ENCODE data around the gene DLEC1. TPM values are rescaled to one million over a fixed set of nuclear protein-coding genes. Genes with fewer than 3 reads are reported as not detected.

The DLEC1 gene
- total RNA-seq, 4 donors from 2014 or later: 1.5 to 2.8 (median 1.9) TPM; not detected in 1

DNA sequence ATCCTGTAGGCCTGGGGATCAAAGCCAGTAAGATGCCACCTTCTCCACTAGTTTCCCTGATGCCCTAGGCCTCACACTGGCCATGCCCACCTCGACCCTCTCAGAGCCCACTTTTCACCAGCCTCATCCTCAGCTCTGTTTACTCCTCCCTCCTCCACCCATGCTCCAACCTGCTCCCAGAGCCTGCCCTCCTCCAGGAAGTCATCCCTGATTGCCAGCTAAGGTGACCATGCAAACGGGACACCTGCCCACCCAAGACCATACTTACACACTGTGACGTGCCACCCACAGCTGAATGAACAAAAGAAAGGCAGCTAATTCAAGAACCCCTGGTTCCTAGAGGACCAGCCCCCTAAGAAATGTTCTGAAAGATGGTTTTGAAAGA, 18.7 kb upstream of the DLEC1 start:
- no peak for TF ChIP-seq POLR2A (IDR thresholded peaks at IDR 0.05)
- TF ChIP-seq, protein P1, sequence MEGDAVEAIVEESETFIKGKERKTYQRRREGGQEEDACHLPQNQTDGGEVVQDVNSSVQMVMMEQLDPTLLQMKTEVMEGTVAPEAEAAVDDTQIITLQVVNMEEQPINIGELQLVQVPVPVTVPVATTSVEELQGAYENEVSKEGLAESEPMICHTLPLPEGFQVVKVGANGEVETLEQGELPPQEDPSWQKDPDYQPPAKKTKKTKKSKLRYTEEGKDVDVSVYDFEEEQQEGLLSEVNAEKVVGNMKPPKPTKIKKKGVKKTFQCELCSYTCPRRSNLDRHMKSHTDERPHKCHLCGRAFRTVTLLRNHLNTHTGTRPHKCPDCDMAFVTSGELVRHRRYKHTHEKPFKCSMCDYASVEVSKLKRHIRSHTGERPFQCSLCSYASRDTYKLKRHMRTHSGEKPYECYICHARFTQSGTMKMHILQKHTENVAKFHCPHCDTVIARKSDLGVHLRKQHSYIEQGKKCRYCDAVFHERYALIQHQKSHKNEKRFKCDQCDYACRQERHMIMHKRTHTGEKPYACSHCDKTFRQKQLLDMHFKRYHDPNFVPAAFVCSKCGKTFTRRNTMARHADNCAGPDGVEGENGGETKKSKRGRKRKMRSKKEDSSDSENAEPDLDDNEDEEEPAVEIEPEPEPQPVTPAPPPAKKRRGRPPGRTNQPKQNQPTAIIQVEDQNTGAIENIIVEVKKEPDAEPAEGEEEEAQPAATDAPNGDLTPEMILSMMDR (IDR thresholded peaks at IDR 0.05): no peak
- Histone ChIP-seq H3K9me3 (no peaks in the 10 kb centered on the region), H3K4me1 (peaks cover 0 to under 1% of the 10 kb centered on the region in 2 donors), H3K36me3 (no peaks in the 10 kb centered on the region), H3K4me3 (no peak overlapping the region), H3K27ac (no peak overlapping the region), H3K27me3 (no peaks in the 10 kb centered on the region)
- intact Hi-C loops (cut with DNase I; ENCODE audit: low total_unique reads): no loop called here
- DNase-seq: no peak

DNA sequence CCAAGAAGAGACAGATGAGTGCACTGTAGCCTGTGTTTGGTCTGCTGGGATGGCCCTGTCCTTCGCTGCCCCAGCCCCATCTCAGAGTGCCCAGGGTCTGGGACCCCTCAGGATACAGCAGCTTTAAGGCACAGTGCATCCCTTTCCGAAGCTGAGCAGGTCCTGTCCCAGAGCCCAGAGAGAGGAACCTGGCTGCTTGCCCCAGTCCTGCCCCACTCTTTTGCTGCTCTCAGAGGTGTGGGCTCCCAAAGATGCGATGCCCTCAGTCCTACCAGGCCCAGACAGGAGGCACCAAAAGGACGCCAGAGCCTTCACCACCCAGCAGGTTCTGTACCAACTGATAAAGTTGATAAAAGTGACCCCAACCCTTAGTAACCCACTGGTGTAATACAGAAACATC, 17.8 kb upstream of the DLEC1 start:
- DNase-seq: no peak
- TF ChIP-seq, protein P1 (IDR thresholded peaks at IDR 0.05): no peak
- TF ChIP-seq POLR2A (IDR thresholded peaks at IDR 0.05): no peak
- no peaks in the 10 kb centered on the region for H3K9me3 ChIP-seq

DNA sequence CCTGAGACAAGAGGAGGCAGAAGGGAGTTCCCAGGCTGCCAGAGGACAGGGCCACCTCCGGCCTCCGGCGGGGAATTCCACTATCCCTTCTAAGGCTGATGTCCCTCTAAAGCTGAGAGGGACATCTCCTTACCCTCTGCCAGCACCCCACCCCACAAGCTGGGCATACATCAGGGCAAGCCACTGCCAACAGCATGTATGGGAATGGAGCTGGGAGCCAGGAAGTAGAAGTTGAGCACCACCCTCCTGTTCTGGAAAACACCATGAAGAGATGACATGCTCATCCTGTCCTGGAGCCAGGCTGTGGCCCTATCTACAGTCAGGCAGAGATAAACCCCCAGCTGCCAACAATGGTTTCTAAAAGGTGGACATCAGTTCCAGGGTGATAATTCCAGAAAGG, 16.7 kb upstream of the DLEC1 start:
- H3K4me1 ChIP-seq: peaks cover 0 to 8% of the 10 kb centered on the region in 2 donors
- H3K4me3 ChIP-seq: no peak overlapping the region
- no peak for TF ChIP-seq POLR2A (IDR thresholded peaks at IDR 0.05)
- TF ChIP-seq, protein P1 (IDR thresholded peaks at IDR 0.05): no peak
- H3K9me3 ChIP-seq: no peaks in the 10 kb centered on the region
- intact Hi-C loops (cut with DNase I; ENCODE audit: low total_unique reads): no loop called here
- H3K36me3 ChIP-seq: no peaks in the 10 kb centered on the region
- H3K27me3 ChIP-seq: no peaks in the 10 kb centered on the region
- peak overlapping the region in 1 of 2 donors; percentile 39 for H3K27ac ChIP-seq
- DNase-seq: no peak

More for the DNA sequence above, 17.8 kb upstream of the DLEC1 start:
- no peak overlapping the region for H3K4me3 ChIP-seq
- intact Hi-C loops (cut with DNase I; ENCODE audit: low total_unique reads): no loop called here
- H3K27me3 ChIP-seq: no peaks in the 10 kb centered on the region
- H3K4me1 ChIP-seq: peaks cover 0 to 8% of the 10 kb centered on the region in 2 donors
- no peak overlapping the region for H3K27ac ChIP-seq
- H3K36me3 ChIP-seq: no peaks in the 10 kb centered on the region

DNA sequence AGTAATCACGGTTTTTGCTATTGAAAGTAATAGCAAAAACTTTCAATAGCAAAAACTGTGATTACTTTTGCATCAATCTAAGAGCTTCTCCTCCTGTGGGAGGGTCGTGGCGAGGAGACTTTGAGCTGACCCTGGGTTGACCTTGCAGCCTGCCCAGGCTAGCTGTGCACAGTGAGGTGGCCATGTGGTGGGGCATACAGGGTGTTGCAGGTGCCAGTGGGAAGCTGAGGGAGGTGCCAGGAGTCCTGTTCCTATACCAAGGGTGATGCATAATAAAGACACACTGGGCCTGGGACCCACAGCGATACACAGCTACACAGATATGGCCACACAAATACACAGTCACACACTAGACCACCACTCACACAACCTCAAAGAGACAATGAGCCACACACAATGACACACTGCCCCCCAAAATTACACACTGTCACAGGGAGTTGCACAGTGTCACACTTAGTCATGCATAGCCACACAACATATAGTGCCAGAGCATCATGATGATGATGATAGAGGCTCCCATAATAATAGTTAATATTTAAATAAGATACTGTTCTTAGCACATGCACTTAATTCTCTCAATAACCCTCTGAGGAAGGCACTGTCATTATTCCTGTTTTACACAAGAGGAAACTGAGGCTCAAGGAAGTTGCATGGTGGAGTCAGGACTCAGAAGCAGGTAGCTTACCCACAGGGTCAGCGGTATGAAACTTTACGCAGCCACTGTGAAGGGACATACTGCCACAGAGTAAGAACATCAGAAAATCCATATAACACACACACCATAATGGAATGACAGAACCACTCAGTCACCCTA, 15.9 kb upstream of the DLEC1 start:
- H3K4me3 ChIP-seq: no peak overlapping the region
- H3K9me3 ChIP-seq: no peaks in the 10 kb centered on the region
- peak overlapping the region in 1 of 2 donors; percentile 94 for H3K27ac ChIP-seq
- TF ChIP-seq, protein P1 (IDR thresholded peaks at IDR 0.05): no peak
- TF ChIP-seq POLR2A (IDR thresholded peaks at IDR 0.05): no peak
- no peaks in the 10 kb centered on the region for H3K27me3 ChIP-seq
- intact Hi-C loops (cut with DNase I; ENCODE audit: low total_unique reads): no loop called here
- no peak for DNase-seq
- H3K36me3 ChIP-seq: no peaks in the 10 kb centered on the region
- peaks cover 0 to 8% of the 10 kb centered on the region in 2 donors for H3K4me1 ChIP-seq

DNA sequence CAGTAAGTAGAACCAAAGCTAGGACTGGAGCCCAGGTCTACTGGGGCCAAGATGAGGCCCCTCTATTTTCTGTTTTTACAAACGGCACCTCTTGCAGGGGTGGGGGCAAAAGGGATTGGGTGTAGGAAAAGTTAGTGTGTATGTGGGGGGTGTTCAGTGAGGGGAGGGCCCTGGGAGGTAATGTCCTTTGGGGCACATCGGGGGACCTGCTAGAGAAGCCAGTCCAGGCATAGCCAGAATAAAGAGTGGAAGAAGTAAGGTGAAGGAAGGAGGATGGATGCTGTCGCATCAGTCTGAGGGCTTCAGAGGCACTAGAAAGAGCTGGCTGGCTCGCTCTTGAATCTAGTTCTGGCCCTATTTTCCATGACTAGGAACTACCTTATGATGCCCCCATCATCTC, 12.2 kb upstream of the DLEC1 start:
- Histone ChIP-seq H3K4me1 (peaks cover 0 to 8% of the 10 kb centered on the region in 2 donors), H3K27me3 (no peaks in the 10 kb centered on the region), H3K9me3 (no peaks in the 10 kb centered on the region), H3K4me3 (no peak overlapping the region), H3K27ac (no peak overlapping the region), H3K36me3 (no peaks in the 10 kb centered on the region)
- no peak for DNase-seq
- intact Hi-C loops (cut with DNase I; ENCODE audit: low total_unique reads): no loop called here
- TF ChIP-seq POLR2A (IDR thresholded peaks at IDR 0.05): no peak
- TF ChIP-seq, protein P1 (IDR thresholded peaks at IDR 0.05): no peak
